ENCODE results near the gene SLC22A23.

GRCh38 chr6:3456395-3456897 lies 404 bp downstream of the SLC22A23 start:
- no peak for TF ChIP-seq POLR2AphosphoS5 (IDR thresholded peaks at IDR 0.05)
- TF ChIP-seq CTCF (IDR thresholded peaks at IDR 0.05), result no peak
- TF ChIP-seq POLR2A (IDR thresholded peaks at IDR 0.05), result no peak
- no peak for TF ChIP-seq EP300 (IDR thresholded peaks at IDR 0.05)
